Stimulated activated CD4-positive, alpha-beta T cell treated with anti-CD3 and anti-CD28 coated beads, Interleukin-1b, Interleukin-23, amount 100 ng/mL, for 24 hours (primary cell): Measurements from ENCODE around the gene RNF32.
"Not testable (repeated sequence)": the region's sequence is repeated elsewhere in the genome, so short reads cannot be mapped to it uniquely, and the experiment has no call there.

Experiments
- DNase-seq, 4 experiments: peaks; one replicate each; pipeline ENCODE4 v3.0.0-alpha.2; 2020; ENCODE audit warnings: low read depth in 4 of 4, low spot score in 1 of 4

RNF32 gene

DNA sequence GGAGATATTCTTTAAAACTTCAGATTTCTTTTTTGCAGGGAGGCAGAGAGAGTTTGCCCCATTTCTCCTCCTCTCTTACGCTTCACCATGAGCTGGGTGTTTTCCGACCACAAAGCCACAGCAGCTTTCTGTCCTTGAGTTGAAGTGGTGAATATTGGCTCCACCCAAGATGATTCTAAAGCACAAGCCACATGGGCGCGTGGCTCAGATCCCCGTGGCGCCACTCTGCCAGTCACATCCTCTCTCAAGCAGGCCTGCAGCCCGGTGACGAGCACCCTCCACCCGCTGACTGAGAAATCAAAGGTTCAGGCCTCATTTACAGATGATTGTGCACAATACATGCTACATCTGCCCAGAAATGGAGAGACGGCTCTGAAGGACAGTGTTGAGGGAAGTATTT, 27.6 kb upstream of the RNF32 start:
- DNase-seq = peak; percentile 10 to 66 (median 35)

- no peak for DNase-seq
Measured at GRCh38 chr7:156614434-156615264, 25.9 kb upstream of the RNF32 start.

GRCh38 chr7:156616269-156617202, 24.0 kb upstream of the RNF32 start:
- no peak for DNase-seq

GRCh38 chr7:156617215-156617614, 23.4 kb upstream of the RNF32 start:
- DNase-seq = no peak

DNA sequence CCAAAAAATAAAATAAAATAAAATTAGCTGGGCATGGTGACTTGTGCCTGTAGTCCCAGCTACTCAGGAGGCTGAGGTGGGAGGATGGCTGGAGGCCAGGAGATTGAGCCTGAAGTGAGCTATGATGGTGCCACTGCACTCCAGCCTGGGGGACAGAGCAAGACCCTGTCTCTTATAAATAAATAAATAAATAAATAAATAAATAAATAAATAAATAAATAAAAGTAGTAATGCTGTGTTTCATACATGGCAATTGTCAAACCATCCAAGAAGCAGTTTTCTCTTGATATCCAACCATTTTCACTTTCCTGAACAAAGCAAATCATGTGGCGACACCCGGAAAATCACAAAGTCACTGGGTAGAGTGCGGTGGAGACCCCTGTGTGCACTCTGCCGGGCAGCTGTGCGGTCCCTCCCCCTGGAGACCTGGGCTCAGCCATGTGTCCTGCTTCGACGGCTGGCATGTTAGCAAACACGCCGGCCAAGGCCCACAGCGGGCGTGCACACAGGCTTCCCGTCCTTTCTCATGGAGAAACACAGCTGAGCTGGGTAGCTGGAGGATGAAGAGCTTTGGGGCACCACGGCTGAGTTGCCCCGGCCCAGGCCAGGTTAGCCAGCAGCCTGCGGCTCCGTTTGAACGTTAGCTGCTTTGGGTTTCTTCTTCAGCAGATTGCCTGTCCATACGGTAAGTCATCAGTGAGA, 22.3 kb upstream of the RNF32 start:
- no peak for DNase-seq

- DNase-seq = no peak
Measured at GRCh38 chr7:156618780-156619367, 21.7 kb upstream of the RNF32 start.

- not testable (repeated sequence) for DNase-seq
Measured at GRCh38 chr7:156619488-156620290, 20.9 kb upstream of the RNF32 start.

GRCh38 chr7:156620291-156620675, 20.3 kb upstream of the RNF32 start:
- DNase-seq = no peak

GRCh38 chr7:156621652-156622051, 18.9 kb upstream of the RNF32 start:
- no peak for DNase-seq

DNA sequence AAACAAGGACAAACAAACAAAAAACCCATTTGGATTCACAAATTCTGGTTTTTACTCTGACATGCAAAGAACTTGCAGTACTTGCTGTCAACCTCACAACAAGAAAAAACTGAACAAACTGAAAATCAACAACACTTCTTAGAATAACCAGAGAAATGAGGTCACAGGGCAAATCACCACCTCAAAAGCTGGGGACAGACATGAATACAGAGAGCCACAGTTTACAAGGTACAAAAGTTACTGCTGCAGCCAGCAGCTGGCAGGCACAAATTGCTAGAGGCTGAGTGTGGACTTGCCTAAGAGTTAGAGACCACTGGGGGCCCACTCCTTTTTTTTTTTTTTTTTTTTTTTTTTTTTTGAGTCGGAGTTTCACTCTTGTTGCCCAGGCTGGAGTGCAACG, 15.0 kb upstream of the RNF32 start:
- no peak for DNase-seq

GRCh38 chr7:156626220-156626895, 14.2 kb upstream of the RNF32 start:
- no peak for DNase-seq

- no peak for DNase-seq
Measured at GRCh38 chr7:156628562-156628961, 12.0 kb upstream of the RNF32 start.

- DNase-seq = no peak
Measured at GRCh38 chr7:156629873-156630272, 10.7 kb upstream of the RNF32 start.

- no peak for DNase-seq
Measured at GRCh38 chr7:156634117-156634516, 6.5 kb upstream of the RNF32 start.

GRCh38 chr7:156635529-156636385, 4.8 kb upstream of the RNF32 start:
- no peak for DNase-seq

DNA sequence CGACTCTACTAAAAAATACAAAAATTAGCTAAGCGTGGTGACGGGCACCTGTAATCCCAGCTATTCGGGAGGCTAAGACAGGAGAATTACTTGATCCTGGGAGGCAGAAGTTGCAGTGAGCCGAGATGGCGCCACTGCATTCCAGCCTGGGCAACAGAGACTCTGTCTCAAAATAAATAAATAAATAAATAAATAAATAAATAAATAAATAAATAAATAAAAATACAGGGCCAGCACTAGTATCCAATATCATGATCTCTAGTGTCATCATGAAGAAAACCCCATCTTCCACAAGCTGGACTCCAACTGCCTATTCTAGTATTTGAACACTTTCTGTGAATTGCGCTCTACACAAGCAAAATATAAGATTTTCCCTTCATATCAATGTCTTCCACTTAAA, 3.5 kb upstream of the RNF32 start:
- not testable (repeated sequence) for DNase-seq

DNA sequence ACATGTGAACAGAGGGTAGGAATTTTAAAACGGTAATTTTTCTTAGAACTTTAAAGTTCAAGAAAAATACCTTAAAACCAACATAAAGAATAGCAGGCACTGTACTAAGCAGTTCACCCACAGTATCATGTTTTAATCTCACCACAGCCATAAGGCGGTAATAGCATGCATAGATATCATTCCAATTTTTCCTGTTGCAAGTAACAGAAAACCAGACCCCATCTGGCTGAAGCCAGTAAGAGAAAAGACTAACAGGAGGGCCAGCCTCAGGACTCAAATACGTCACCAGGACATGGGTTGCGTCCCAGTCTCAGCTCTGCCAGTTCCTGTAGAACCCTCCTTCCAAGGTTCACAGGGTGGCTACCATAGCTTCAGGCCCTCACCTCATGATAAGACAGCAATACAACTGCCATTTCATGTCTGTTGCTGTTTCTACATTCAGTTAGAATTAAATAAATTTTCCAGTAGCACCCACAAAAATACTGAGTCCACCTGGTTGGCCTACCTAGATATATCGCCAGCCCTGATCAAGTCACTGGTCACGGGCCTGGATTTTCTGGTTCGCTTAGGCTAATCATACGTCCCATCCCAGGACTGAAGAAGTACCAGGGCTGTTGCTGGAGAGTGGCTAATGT, 2.0 kb upstream of the RNF32 start:
- DNase-seq = no peak
